HG02938 (cell line): Measurements from ENCODE around the gene PCSK2.

Source experiments
- ATAC-seq: cut with Tn5 transposase; IDR thresholded peaks from one replicate; pipeline ENCODE4 v1.9.1; 2021; ENCODE audit warnings: mild to moderate bottlenecking, moderate library complexity; ENCODE audit not compliant: unreplicated experiment

Gene PCSK2

GRCh38 chr20:17442588-17442987 lies 215.7 kb downstream of the PCSK2 start:
- no peak for ATAC-seq

- ATAC-seq = no peak
Observed at GRCh38 chr20:17443131-17443858, 216.5 kb downstream of the PCSK2 start.

- no peak for ATAC-seq
Observed at GRCh38 chr20:17444091-17444490, 217.3 kb downstream of the PCSK2 start.

- no peak for ATAC-seq
Observed at GRCh38 chr20:17445543-17445942, 218.7 kb downstream of the PCSK2 start.

DNA sequence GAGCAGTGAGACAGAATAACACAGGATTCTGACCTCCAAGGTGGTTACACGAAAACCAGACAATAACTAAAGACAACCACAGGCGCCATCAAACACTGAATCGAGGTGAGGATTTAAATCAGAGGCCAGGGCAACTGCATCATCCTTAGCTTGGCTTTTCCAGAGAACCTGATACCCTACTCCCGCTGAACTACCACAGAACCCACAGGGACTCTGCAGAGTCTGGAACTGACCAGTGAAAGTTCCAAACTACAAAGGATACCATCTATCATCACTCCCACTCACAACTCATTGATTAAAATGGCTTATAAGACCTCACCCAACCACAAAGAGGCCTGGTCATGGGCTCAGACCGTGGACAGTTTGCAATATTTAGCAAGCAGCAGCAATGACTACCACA lies 219.3 kb downstream of the PCSK2 start:
- no peak for ATAC-seq

- no peak for ATAC-seq
Observed at GRCh38 chr20:17448071-17448470, 221.2 kb downstream of the PCSK2 start.

GRCh38 chr20:17449031-17449430 lies 222.2 kb downstream of the PCSK2 start:
- no peak for ATAC-seq

- ATAC-seq = no peak
Observed at GRCh38 chr20:17452441-17452840, 225.6 kb downstream of the PCSK2 start.

DNA sequence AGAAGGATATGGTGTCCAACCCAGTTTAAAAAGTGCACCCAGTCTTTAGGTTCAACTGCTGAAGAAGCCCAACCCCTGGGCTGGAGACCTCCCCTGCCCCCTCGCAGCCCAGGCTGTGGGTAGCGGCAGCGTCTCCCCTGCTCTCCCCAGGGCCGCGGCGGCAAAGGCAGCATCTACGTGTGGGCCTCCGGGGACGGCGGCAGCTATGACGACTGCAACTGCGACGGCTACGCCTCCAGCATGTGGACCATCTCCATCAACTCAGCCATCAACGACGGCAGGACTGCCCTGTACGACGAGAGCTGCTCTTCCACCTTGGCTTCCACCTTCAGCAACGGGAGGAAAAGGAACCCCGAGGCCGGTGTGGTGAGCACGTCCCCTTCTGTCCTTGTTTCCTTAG lies 226.8 kb downstream of the PCSK2 start:
- no peak for ATAC-seq

DNA sequence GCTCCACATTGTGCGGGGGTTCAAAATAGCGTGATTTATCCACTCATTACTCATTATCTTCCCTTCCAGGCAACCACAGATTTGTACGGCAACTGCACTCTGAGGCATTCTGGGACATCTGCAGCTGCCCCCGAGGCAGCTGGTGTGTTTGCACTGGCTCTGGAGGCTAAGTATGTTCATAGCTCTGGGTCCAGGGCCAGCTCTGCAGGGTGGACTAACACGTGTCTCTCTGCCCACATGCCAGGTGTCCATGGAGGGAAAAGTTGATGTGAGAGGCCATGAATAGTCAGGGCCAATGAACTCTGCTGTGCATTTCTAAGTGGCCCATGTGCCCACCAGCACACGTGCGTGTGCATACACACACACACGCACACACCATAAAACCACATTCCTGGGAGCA lies 229.4 kb downstream of the PCSK2 start:
- ATAC-seq = no peak

GRCh38 chr20:17457079-17457478 lies 230.2 kb downstream of the PCSK2 start:
- no peak for ATAC-seq

DNA sequence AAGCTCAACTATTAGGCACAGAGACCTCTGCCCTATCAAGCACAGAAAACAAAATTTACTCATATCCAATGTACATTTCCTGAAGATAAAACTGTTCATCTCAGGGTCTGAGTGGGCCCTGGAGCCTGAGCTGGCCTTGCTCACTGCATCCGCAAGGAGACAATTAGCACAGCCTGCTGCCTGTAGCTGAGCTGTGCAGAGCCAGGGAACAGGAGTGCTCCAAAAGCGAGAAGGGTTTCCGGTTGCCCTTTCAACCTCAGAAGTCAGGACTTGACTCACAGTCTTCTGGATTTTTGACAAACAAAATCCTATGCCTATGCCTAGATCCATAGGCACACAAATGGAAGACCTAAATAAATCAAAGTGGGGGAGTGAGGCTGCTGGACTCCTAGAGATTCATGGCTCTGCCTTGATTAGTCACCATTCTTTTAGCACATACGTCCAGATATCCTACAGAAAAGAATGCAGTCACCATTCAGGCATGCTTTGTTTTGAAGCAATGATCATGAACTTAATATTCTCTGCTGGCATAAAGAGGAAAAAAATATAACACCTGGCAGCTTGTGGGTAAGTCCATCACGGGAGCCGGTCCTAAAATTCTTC lies 230.8 kb downstream of the PCSK2 start:
- no peak for ATAC-seq

GRCh38 chr20:17460119-17460518 lies 233.3 kb downstream of the PCSK2 start:
- ATAC-seq = no peak

DNA sequence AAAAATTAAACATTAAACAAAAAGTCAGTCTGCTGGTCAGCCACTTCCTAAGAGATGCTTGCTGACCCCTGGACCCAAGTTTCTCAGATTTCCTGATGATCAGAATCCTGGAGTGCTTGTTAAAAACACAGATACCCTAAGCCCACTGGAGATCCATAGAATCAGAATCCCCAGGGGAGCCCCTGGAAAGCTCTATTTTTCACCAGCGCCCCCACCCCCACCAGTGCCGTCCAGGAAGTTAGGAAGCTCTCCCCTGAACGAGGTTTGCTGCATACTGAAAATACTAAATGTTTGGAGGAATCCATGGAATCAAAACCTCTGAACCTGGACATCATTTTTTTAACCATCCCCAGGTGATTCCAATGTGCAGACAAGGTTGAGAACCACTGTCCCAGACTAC lies 235.1 kb downstream of the PCSK2 start:
- no peak for ATAC-seq

GRCh38 chr20:17463711-17464110 lies 236.9 kb downstream of the PCSK2 start:
- ATAC-seq = no peak

GRCh38 chr20:17465236-17465635 lies 238.4 kb downstream of the PCSK2 start:
- no peak for ATAC-seq

- ATAC-seq = no peak
Observed at GRCh38 chr20:17466641-17467040, 239.8 kb downstream of the PCSK2 start.

DNA sequence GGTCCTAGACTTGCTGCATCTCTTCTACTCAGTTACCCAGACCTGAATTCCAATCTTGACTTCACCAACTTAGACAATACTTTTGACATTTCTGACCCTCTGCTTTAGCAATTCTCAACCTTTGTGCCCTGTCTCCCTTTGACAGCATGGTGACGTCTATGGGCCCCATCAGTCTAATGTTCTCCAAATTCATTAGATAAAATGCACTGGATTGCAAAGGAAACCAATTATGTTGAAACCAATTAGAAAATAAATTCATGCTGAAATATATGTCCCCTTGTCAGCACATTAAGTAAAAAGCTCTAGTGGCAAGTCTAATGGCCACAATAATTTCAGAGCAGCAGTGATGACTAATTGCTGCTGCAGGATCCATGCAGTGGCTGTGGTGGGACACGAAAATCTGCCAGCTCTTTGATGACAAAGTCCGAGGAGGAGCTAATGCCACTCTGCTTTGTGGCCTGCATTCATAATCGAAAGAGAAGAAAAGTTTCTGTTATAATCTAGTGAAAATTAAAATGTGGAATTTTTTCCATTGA lies 240.3 kb downstream of the PCSK2 start:
- no peak for ATAC-seq

- ATAC-seq = no peak
Observed at GRCh38 chr20:17468073-17468840, 241.4 kb downstream of the PCSK2 start.

GRCh38 chr20:17469246-17470030 lies 242.6 kb downstream of the PCSK2 start:
- ATAC-seq = no peak

DNA sequence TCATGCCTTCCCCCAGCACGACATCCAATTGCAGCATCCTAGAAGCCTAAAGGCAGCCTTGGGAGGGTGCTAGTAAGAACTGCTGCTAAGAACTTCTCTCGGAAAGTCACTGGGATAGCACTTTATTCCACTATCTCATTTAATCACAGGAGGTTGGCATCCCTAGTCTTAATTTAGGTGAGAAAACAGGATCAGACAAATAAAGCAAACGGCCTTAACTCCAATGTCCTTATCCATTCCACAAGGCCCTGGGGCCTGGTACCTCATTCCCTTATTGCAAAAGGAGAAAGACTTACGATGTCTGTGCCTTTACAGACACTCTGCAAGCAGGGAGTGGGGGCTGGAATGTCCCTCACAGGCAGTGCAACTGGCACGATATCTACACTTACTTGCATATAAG lies 243.7 kb downstream of the PCSK2 start:
- no peak for ATAC-seq
